ENCODE measurements around the gene NCSTN. TPM values are rescaled to one million over a fixed set of nuclear protein-coding genes. Genes with fewer than 3 reads are reported as not detected.

The NCSTN gene
- polyA plus RNA-seq, 3 donors = 125 to 238 (median 145) TPM

- Histone ChIP-seq H3K4me1 (ENCODE audit: control insufficient read depth in 1 of 2, insufficient read depth in 2 of 2, low read length in 2 of 2) (peaks cover 5% of the 10 kb centered on the region in 2 donors), H3K9me3 (replicated peaks in 1 of 2; ENCODE audit: control insufficient read depth in 1 of 2, insufficient read depth in 1 of 2, low read length in 2 of 2) (no peaks in the 10 kb centered on the region), H3K4me2 (replicated peaks; ENCODE audit: extremely low read depth, low read length, poor library complexity, severe bottlenecking) (no peak within 1 kb of the TSS), H3K4me3 (replicated peaks in 1 of 3; ENCODE audit: low read depth in 2 of 3, low read length in 3 of 3) (no peak within 1 kb of the TSS), H4K20me1 (ENCODE audit: insufficient read depth, low read length) (no peaks in the 10 kb centered on the region), H3K27ac (ENCODE audit: low read depth in 1 of 2, low read length in 2 of 2) (no peak within 1 kb of the TSS), H3K36me3 (replicated peaks in 1 of 2; ENCODE audit: control insufficient read depth in 1 of 2, insufficient read depth in 2 of 2, low read length in 2 of 2) (no peaks in the 10 kb centered on the region), H3K9ac (ENCODE audit: insufficient read depth, low read length, poor library complexity, severe bottlenecking) (no peak within 1 kb of the TSS), H3K79me2 (ENCODE audit: insufficient read depth, low read length) (no peaks in the 10 kb centered on the region), H3K27me3 (ENCODE audit: control insufficient read depth in 2 of 2, insufficient read depth in 2 of 2, low read length in 2 of 2) (peaks cover 0 to 3% of the 10 kb centered on the region in 2 donors), H2AFZ (ENCODE audit: insufficient read depth, low read depth, low read length, poor library complexity, severe bottlenecking) (no peak within 1 kb of the TSS)
- no peak for DNase-seq
- Mint-ChIP-seq H3K36me3 (no peaks in the 10 kb centered on the region), H3K27me3 (ENCODE audit: low read depth in 3 of 3) (peaks cover 6 to 14% (median 8%) of the 10 kb centered on the region in 3 donors), H3K4me3 (no peak within 1 kb of the TSS), H3K4me1 (peaks cover 16% of the 10 kb centered on the region), H3K27ac (no peak within 1 kb of the TSS), H3K9me3 (peaks cover 0 to 2% (median 0%) of the 10 kb centered on the region in 7 donors)
- intact Hi-C loops (cut with micrococcal nuclease) = no loop called here
- TF ChIP-seq, protein P1, sequence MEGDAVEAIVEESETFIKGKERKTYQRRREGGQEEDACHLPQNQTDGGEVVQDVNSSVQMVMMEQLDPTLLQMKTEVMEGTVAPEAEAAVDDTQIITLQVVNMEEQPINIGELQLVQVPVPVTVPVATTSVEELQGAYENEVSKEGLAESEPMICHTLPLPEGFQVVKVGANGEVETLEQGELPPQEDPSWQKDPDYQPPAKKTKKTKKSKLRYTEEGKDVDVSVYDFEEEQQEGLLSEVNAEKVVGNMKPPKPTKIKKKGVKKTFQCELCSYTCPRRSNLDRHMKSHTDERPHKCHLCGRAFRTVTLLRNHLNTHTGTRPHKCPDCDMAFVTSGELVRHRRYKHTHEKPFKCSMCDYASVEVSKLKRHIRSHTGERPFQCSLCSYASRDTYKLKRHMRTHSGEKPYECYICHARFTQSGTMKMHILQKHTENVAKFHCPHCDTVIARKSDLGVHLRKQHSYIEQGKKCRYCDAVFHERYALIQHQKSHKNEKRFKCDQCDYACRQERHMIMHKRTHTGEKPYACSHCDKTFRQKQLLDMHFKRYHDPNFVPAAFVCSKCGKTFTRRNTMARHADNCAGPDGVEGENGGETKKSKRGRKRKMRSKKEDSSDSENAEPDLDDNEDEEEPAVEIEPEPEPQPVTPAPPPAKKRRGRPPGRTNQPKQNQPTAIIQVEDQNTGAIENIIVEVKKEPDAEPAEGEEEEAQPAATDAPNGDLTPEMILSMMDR (IDR thresholded peaks at IDR 0.05) = no peak
- WGBS (ENCODE audit: insufficient coverage) = 93% methylated on average over 6 of the region's 15 CpGs
Observed at GRCh38 chr1:160366731-160367515, 23.7 kb downstream of the NCSTN start, which contains the start of gene NHLH1. Gene NHLH1 (plus strand): TSS chr1:160367071. CDS start chr1:160370732, 3,661 bp downstream.

DNA sequence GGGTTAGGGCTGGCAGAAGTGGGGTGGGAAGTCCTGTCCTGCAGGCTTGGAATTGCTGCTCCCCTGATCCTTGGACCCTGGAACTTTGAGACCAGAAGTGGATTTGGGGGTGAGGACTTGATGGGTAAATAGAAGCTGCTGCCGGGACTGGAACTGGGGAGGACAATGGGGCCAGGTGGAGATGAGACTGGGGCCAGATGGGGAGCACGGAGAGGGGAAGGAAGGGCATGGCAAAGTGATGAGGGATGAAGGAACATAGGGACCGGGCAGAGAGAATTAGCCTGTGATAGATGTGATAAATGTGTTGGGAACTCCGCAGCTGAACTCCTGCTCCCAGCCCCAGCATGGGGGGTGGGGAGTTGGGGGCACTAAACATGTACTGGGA is 24.3 kb downstream of the NCSTN start:
- TF ChIP-seq, protein P1 (IDR thresholded peaks at IDR 0.05) = no peak
- H3K4me3 Mint-ChIP-seq = no peak overlapping the region
- Histone ChIP-seq H3K4me2 (replicated peaks; ENCODE audit: extremely low read depth, low read length, poor library complexity, severe bottlenecking) (no peak overlapping the region), H2AFZ (ENCODE audit: insufficient read depth, low read depth, low read length, poor library complexity, severe bottlenecking) (no peak overlapping the region), H3K9me3 (replicated peaks in 1 of 2; ENCODE audit: control insufficient read depth in 1 of 2, insufficient read depth in 1 of 2, low read length in 2 of 2) (no peaks in the 10 kb centered on the region), H3K9ac (ENCODE audit: insufficient read depth, low read length, poor library complexity, severe bottlenecking) (no peak overlapping the region), H3K4me1 (ENCODE audit: control insufficient read depth in 1 of 2, insufficient read depth in 2 of 2, low read length in 2 of 2) (peaks cover 5 to 6% of the 10 kb centered on the region in 2 donors), H3K4me3 (replicated peaks in 1 of 3; ENCODE audit: low read depth in 2 of 3, low read length in 3 of 3) (no peak overlapping the region), H3K36me3 (replicated peaks in 1 of 2; ENCODE audit: control insufficient read depth in 1 of 2, insufficient read depth in 2 of 2, low read length in 2 of 2) (no peaks in the 10 kb centered on the region), H3K27me3 (ENCODE audit: control insufficient read depth in 2 of 2, insufficient read depth in 2 of 2, low read length in 2 of 2) (peaks cover 0 to 3% of the 10 kb centered on the region in 2 donors), H4K20me1 (ENCODE audit: insufficient read depth, low read length) (no peaks in the 10 kb centered on the region), H3K27ac (ENCODE audit: low read depth in 1 of 2, low read length in 2 of 2) (no peak overlapping the region), H3K79me2 (ENCODE audit: insufficient read depth, low read length) (no peaks in the 10 kb centered on the region)
- no peaks in the 10 kb centered on the region for H3K36me3 Mint-ChIP-seq
- no peak for DNase-seq
- H3K9me3 Mint-ChIP-seq = peaks cover 0 to 2% (median 0%) of the 10 kb centered on the region in 7 donors
- peaks cover 16% of the 10 kb centered on the region for H3K4me1 Mint-ChIP-seq
- peaks cover 6 to 11% (median 7%) of the 10 kb centered on the region in 3 donors for H3K27me3 Mint-ChIP-seq (ENCODE audit: low read depth in 3 of 3)
- intact Hi-C loops (cut with micrococcal nuclease) = no loop called here
- WGBS (ENCODE audit: insufficient coverage) = 43% methylated on average over 2 of the region's 4 CpGs
- no peak overlapping the region for H3K27ac Mint-ChIP-seq

Measured in CD14-positive monocyte (primary cell).